ENCODE data around the gene ACSM4.
"Not testable (repeated sequence)": the region's sequence is repeated elsewhere in the genome, so short reads cannot be mapped to it uniquely, and the experiment has no call there.

Gene ACSM4

DNA sequence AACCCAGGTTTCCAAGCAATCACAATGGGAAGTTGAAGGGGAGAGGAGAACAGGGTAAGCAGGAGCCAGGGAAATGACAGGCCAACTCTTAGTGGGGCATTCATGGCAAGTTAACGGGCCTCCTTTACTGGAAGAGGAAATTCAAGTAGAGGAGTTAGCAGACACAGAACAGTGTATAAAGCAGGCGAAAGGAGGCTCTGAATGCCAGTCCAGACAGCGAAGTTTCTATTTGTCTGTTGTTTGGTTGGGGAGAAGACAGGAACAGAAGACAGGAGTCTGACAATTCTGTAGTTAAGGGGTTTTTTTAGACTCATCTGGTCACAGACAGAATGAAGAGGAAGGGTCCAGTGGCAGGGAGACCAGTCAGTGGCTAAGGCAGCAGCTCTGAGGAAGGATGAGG is at the start of gene ACSM4:
TSS of gene ACSM4 (plus strand) at position 301 of the 400 bp plus-strand sequence. CDS start 260 bp downstream, outside the sequence.
- DNase-seq (ENCODE audit: low read depth in 2 of 2) = no peak

DNA sequence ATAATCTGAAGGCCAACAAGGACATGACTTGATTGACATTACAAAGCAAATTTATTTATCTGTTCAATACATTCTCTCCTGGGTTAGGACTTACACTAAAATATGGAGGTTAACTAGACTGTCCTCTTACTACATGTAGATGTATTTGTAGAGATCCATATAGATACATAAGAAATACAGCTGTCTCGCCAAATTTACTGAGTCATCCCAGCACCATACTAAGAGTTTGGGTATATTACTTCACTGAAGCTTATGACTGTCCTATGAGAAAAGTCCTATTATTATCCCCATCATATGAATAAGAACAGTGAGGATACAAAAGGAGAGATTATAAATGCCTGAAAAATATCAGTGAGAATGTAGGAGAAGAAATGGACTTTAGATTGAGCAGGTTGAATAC is 44.8 kb upstream of the ACSM4 start:
- no peak for DNase-seq (ENCODE audit: low read depth in 2 of 2)

- DNase-seq (ENCODE audit: low read depth in 2 of 2) = no peak
Measured at GRCh38 chr12:7264538-7264937, 39.3 kb upstream of the ACSM4 start.

GRCh38 chr12:7265251-7265650 is 38.6 kb upstream of the ACSM4 start:
- DNase-seq (ENCODE audit: low read depth in 2 of 2) = no peak

- DNase-seq (ENCODE audit: low read depth in 2 of 2) = no peak
Measured at GRCh38 chr12:7269273-7269672, 34.6 kb upstream of the ACSM4 start.

DNA sequence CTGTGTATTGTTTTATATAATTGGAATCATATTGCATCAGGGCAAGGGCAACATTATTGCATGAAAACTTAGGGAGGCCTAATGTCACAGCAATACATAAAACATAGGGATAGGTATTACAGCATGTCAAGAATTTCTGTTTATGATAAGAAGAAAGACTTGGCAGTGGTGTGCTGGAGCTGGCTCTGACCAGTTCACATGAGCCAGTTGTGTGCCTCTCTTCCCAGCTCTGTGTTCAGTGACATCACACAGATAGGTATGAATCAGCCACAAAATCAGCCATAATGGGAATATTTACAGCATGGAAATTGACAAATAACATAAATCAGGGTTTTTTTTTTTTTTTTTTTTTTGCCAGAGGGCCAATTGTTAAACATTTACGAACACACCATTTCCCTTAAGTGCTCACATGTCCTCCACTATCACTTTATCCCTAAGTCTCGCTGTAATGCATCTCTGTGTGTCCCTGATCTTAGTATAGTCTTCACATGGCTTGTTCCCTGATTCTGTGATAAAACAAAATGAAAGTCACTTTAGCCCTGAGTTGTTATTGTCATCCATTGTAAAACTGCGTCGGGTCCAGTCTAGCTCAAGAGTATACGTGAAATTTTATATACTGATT is 31.9 kb upstream of the ACSM4 start:
- DNase-seq (ENCODE audit: low read depth in 2 of 2) = no peak

DNA sequence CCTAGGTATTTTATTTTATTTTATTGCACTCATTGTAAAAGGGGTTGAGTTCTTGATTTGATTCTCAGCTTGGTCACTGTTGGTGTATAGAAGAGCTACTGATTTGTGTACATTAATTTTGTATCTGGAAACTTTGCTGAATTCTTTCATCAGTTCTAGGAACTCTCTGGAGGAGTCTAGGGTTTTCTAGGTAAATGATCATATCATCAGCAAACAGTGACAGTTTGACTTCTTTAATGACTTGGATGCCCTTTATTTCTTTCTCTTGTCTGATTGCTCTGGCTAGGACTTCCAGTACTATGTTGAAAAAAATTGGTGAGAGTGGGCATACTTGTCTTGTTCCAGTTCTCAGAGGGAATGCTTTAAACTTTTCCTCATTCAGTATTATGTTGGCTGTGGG is 28.4 kb upstream of the ACSM4 start:
- DNase-seq (ENCODE audit: low read depth in 2 of 2) = not testable (repeated sequence)

GRCh38 chr12:7282844-7283243 is 21.0 kb upstream of the ACSM4 start:
- no peak for DNase-seq (ENCODE audit: low read depth in 2 of 2)

- no peak for DNase-seq (ENCODE audit: low read depth in 2 of 2)
Measured at GRCh38 chr12:7289743-7290142, 14.1 kb upstream of the ACSM4 start.

GRCh38 chr12:7290588-7290987 is 13.3 kb upstream of the ACSM4 start:
- not testable (repeated sequence) for DNase-seq (ENCODE audit: low read depth in 2 of 2)

DNA sequence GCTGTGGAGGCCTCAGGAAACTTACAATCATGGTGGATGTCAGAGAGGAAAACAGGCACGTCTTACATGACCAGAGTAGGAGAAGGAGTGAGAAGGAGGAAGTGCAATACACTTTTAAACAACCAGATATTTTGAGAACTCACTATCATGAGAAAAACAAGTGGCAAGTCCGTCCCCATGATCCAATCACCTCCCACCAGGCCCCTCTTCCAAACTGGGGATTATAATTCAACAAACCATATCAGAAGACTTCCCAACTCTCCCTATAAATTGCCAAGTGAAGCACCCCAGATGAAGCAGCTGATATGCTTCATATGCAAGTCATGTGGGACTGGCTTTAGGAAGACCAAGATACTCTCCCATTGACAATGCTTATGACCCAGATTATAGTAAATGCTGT is 11.6 kb upstream of the ACSM4 start:
- DNase-seq (ENCODE audit: low read depth in 2 of 2) = no peak

- DNase-seq (ENCODE audit: low read depth in 2 of 2) = no peak
Measured at GRCh38 chr12:7293670-7294069, 10.2 kb upstream of the ACSM4 start.

DNA sequence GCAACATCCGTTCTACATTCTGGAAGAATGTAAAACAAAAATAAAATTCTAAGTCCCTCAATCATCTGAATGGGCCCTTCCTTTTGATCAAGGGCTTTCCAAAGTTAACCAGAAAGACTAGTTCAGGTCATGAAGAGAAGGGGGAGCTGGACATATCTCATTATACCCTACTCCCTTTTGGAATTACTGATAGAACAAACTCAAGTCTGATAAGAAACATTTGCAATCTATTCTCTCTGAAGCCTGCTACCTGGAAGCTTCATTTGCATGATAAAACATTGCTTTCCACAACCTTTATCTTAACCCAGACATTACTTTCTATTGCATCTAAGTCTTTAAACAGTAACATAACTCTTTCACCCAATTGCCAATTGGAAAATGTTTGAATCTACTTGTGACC is 8.3 kb upstream of the ACSM4 start:
- no peak for DNase-seq (ENCODE audit: low read depth in 2 of 2)

- no peak for DNase-seq (ENCODE audit: low read depth in 2 of 2)
Measured at GRCh38 chr12:7297865-7298264, 6.0 kb upstream of the ACSM4 start.

DNA sequence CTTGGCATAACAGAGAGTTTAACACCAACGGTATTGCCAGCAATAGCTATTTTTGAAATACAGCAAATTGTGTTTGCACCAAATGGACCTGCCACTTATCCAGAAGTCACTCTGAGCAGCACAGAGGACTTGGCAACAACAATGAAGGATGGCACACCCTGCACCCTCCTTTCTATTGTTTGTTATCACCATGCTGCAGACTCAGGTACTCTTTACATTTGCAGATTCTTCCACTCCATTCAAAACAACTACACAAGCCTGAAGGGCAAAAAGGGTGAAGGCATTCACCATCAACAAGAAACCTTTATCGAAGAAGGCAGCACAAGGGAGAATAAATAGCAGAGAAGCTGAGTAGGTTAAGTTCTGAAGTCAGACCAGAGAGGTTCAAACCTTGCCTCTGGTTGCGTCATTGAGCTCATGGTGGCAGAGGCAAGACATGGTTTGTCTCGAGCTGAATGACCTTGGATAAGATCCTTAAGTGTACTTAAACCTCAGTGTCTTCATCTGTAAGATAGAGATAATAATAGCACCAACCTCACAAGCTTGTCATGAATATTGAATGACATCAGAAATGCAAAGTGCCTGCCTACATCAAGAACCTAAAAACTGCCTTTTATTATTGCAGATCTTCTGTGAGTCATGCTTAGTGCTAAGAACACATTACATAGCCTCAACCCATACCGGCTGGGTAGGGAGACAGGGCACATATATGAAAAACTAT is 1.4 kb upstream of the ACSM4 start:
- no peak for DNase-seq (ENCODE audit: low read depth in 2 of 2)

DNA sequence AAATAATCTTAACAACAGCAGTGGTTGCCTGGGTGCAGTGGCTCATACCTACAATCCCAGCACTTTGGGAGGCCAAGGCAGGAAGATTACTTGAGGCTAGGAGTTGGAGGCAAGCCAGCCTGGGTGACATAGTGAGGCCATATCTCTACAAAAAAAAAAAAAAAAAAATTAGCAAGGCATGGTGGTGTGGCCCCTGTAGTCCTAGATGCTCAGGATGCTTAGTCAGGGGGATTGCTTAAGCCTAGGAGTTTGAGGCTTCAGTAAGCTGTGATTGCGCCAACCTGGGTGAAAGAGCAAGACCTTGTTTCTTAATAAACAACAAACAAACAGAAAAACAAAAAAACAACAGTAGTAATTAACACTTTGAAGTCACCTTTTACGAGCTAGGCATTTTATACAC is 642 bp upstream of the ACSM4 start:
- DNase-seq (ENCODE audit: low read depth in 2 of 2) = no peak

DNA sequence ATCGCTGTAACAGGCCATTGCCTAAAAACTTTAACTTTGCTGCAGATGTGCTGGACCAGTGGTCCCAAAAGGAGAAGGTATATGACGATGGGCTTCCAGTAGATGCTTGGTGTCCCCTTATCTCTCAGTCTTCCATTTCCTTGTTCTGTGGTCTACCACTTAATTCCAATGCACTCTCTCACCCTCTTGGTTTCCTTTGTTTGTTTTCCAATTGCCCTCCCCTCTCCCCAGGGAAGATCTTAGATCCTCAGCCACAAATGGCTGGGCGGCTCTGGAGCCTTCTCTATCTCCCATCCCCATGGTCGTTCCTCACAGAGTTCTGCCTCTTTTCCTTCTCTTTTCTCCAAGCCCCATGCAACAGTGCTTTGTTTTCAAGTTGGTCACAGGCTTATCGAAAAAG is 584 bp downstream of the ACSM4 start:
- DNase-seq (ENCODE audit: low read depth in 2 of 2) = no peak

DNA sequence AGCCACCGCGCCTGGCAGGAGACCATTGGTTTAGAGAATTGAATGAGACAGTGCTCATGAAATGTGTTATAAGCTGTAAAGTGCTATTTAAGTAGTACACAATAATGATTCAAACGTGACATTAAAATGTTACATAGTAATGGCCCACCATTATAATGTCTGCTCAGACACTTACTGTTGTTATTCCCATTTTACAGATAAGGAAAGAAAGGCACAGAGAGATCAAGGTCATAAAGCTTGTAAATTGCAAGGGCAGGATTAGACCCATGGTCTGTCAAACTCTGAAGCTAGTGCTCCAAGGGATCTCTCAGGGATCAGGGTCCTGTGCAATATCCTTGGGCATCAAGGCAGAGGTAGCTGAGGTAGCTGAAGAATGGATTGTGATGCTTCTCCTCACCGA is 6.2 kb downstream of the ACSM4 start:
- DNase-seq (ENCODE audit: low read depth in 2 of 2) = no peak

- no peak for DNase-seq (ENCODE audit: low read depth in 2 of 2)
Measured at GRCh38 chr12:7319930-7320329, 16.1 kb downstream of the ACSM4 start.

DNA sequence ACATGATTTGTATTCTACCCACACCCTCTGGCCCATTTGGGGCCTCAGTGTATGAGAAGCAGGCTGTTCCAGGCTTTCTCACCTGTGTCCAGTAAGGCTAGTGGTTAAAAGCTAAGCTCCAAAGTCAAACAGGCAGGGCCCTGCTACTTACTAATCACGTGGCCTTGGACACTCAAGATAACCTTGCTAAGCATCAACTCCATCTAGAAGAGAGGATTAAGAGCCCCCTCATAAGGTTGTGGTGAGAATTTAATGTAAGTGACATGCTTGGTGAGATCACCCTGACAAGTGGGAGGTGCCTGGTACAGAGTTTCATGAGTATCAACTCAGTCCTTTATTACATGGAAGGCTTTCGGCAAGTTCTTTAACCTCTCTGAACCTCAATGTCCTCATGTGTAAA is 17.8 kb downstream of the ACSM4 start:
- no peak for DNase-seq (ENCODE audit: low read depth in 2 of 2)

DNA sequence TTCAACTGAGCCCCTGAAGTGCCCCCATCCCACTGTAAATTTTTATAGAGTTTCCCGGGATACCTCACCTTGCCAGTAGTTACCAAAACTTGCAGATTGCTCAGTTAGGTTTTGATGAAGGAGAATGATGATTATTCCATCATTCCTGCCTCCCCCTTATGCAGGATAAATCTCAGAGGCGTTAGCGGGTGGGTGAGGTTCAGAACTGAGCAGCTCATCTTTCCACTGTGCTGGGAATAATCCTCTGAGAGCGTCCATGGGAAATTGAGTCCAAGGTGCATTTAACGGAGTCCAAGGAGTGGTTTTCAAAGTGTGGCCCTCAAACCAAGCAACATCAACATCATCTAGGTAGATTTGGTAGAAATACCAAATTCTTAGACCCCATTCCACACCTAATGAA is 18.7 kb downstream of the ACSM4 start:
- DNase-seq (ENCODE audit: low read depth in 2 of 2) = no peak

- no peak for DNase-seq (ENCODE audit: low read depth in 2 of 2)
Measured at GRCh38 chr12:7324176-7324575, 20.3 kb downstream of the ACSM4 start.

GRCh38 chr12:7327918-7328317 is 24.0 kb downstream of the ACSM4 start:
- no peak for DNase-seq (ENCODE audit: low read depth in 2 of 2)

GRCh38 chr12:7337790-7338189 is 33.9 kb downstream of the ACSM4 start:
- DNase-seq (ENCODE audit: low read depth in 2 of 2) = not testable (repeated sequence)
